HG03159 (cell line): ENCODE measurements around the gene DIPK1B.
"Not testable (repeated sequence)": the region's sequence is repeated elsewhere in the genome, so short reads cannot be mapped to it uniquely, and the experiment has no call there.

Source experiments
- ATAC-seq: cut with Tn5 transposase; IDR thresholded peaks from one replicate; pipeline ENCODE4 v1.9.1; 2021; ENCODE audit warnings: mild to moderate bottlenecking, moderate library complexity; ENCODE audit not compliant: unreplicated experiment

The DIPK1B gene

DNA sequence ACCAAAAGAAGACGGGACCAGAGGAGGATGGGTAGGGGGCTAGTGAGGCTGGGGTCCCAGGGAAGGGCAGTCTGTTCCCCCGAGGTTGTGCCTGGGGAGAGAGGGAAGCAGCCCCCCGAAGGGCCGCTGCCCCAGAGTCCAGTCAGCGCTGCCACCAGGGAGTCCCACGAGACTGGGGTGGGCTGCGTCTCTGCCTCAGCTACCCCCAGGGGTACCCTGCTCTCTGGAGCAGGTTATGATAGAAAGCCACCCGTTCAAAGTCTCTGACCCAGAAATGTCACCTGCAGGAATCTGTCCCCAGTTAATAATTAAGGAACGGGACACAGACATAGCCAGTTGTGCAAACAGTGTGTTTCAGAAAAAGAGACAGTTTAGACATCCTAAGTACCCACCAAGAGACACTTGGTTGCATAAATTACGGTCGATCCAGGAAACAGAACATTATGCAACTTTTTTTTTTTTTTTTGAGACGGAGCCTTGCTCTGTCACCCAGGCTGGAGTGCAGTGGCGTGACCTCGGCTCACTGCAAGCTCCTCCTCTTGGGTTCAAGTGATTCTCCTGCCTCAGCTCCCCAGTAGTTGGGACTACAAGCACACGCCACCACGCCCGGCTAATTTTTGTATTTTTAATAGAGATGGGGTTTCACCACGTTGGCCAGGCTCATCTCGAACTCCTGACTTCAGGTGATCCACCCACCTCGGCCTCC is 14.4 kb upstream of the DIPK1B start:
- ATAC-seq, result no peak

DNA sequence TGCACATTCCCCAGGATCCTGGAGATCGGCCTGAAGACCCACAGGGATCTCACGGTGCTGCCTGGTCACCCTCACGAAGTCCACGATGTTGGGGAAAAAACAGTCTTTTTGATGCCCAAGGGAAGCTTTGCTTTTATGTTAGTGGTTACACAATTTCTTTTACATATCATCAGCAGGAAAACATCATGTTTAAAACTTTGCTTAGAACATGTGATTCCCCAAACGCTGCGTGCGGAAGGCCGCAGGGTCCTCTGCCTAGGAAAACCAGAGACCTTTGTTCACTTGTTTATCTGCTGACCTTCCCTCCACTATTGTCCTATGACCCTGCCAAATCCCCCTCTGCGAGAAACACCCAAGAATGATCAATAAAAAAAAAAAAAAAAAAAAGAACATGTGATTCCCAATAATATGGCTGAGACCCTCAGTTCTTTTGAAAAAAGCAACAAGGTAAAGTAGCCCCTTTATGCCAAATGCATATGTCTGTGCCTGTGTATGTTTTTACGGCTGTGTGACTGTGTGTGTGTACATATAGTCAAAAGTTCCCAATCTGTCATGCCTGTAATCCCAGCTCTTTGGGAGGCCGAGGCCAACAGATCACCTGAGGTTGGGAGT is 13.6 kb upstream of the DIPK1B start:
- no peak for ATAC-seq

DNA sequence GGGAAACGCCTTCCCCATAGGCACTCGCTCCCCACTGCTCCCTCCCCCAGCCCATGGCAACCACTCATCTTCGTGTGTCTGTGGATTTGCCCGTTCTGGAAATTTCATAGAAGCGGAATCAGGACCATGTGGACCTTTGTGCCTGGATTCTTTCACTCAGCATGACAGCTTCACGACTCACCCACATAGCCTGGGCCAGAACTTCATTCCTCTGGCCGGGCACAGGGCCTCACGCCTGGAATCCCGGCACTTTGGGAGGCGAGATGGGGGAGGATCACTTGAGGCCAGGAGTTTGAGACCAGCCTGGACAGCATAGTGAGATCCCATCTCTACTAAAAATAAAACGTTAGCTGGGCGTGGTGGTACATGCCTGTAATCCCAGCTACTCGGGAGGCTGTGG is 12.1 kb upstream of the DIPK1B start:
- ATAC-seq, result no peak

DNA sequence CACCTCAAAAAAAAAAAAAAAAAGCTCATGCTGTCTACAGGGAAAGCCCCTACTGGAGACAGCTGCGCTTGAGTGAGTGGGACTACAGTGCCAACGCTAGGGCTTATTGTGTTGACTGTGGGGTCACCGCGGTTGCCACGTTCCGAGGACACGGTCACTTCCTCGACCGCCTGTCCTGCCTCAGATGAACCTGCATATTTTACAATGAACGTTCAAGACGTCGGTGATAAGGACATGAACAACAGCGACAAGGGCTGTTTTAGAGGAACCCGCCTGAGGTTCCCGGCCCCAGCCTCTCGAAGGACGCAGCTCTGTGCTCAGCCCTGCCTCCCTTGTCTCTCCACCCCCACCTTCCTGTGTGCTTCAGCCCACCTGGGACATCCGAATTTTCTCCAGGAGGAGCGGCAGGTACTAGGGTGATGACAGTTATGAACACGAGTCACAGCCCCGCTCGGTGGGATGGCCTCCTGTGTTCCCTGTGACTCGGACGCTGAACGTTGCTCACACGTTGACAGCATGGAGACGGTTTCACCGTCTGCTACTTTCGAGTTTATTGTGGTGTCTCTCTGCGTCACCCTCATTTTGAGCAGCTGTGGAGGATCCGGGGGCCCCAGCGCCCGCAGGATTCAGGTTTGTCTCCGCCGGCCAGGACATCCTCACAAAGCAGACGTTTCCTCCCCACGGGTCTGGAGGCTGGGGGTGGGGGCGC is 11.3 kb upstream of the DIPK1B start:
- peak; percentile 73 for ATAC-seq

DNA sequence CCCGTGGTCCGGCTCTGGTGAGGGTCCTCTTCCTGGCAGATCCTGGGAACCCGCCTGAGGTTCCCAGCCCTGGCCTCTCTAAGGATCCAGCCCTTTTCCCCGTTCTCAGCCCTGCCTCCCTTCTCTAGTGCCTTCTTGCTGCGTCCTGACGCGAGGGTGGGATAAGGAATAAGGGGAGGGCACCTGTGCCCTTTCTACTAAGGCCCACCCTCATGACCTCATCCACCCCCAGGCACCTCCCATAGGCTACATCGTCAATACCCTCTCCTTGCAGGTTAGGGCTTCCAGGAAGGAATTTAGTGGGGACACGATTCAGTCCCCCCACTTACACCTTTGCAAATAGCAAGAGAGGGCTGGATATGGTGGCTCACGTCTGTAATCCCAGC is 10.7 kb upstream of the DIPK1B start:
- ATAC-seq, result peak; percentile 15

DNA sequence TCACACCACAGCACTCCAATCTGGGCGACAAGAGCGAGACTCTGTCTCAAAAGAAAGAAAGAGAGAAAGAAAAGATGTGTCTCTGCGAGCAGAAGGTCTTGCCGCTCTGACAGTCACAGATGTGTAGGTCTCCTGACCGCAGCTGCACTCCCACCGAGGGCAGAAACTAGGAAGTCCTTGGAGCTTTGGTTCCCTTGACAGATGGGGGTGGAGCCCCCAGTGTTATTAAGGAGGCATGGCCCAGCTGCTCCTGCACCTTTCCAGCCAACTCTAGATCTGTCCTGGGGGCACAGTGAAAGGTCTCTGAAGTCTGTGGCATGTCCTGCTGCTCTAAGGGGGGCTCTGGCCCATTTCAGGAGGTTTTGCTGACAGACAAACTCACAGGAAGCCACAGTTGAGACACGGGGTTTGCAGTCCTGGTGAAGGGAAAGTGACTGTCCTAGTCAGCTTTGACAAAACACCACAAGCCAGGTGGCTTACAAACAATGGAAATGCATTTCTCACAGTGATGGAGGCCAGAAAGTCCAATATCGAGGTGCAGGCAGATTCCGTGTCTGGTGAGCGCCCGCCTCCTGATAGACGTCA is 9.0 kb upstream of the DIPK1B start:
- no peak for ATAC-seq

DNA sequence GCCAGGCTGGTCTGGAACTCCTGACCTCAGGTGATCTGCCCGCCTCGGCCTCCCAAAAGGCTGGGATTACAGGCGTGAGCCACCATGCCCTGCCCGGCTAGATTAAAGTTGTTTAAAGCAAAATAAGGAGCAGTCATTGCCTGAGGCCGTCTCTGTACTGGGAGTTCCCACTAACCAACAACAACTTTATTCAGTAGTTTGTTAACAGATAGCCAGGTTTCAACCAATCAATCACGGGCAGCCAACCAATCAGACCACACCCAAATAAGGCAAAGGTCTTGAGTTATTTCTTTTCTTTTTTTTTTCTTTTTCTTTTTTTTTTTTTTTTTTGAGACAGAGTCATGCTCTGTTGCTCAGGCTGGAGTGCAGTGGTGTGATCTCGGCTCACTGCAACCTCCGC is 7.6 kb upstream of the DIPK1B start:
- not testable (repeated sequence) for ATAC-seq

DNA sequence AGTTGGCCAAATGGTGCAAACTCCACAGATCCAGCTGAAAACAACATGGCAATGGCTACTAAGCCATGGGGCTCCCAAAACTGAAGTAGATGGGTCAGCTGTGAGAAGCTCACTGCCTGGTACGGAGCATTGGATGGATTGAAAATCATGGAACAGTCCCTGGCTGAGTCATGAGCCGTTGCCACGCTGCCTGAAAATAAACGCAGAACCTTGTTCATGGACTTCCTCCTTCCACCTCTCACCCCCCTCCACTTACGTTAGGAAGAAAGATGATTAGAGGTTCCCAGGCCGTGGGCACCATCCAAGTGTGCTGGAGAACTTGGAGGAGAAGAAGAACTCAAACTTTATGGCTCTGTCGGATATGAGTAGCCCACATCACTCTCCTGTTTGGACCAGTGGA is 6.8 kb upstream of the DIPK1B start:
- ATAC-seq, result no peak

DNA sequence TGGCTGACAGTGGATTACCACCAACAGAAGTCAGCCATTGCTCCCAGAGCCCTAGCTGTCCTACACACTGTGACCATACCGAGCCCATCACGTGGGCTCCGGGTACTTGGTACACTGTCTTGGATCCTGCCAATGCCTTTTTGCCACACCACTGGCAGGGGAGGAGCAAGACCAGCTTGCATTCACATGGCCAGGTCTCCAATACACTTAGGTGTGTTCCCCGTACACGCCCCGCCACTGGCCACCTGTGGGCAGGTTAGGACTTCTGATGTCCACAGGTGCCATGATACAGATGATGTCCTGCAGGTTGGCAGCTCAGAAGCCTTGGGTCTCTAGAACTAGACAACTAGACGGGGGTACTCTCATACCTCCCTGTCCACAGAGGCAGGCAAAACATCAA is 5.4 kb upstream of the DIPK1B start:
- no peak for ATAC-seq

DNA sequence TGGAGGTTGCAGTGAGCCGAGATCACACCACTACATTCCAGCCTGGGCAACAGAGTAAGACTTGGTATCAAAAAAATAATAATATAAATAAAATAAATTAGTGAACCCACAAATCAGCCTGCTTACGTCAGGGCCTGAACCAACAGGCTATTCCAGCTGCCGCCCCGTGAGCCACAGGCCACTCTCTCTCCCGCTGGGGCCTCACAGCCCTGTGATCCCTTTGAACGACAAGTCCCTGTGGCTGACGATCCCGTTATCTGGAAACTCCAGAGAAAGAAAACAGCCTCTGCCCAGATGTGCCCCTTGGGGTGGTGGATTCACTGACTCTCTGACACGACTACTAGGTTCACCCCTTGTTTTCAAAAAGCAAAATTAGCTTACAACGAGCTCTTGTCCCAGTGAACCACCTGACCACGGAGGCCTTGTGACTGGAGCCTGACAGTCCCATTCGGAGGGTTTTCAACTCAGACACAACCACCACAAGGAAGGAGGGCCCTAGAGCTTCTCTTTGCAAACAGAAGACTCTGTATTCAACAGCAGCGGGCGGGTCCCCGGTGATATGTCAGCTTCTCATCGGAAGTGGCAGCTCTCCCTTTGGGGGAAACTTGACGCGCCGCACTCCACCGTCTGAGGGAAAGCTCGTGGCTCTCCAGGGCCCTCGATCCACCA is 4.4 kb upstream of the DIPK1B start:
- no peak for ATAC-seq

DNA sequence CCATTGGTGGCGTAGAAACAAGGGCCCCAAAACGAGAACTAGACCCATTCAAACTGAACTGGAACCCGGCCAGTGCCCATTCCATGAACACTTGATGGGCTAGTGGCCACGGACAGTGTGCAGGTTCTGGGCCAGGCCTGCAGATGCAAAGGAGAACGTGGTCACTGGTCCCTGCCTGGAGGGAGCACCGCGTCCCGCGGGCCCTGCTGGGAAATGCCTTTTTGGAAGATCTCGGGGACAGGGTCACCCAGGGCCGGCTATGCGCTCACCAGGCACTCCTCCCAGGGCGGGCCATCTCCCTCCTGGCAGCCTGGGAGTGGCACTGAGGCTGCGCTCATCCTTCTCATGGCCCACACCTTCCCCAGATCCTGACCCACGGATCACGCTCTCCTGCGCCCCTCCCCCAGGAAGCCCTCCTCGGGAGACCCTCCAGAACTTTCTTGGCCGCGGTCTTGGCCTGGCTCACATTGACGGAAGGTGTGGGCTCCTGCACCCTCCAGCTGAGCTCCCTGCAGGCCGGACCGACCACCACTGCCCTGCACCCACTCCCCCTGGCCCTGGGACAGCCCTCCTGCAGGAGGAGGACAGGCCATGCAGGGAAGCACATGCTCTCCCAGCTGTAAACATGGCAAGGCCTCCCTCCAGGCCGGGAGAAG is 2.8 kb upstream of the DIPK1B start:
- ATAC-seq, result no peak

DNA sequence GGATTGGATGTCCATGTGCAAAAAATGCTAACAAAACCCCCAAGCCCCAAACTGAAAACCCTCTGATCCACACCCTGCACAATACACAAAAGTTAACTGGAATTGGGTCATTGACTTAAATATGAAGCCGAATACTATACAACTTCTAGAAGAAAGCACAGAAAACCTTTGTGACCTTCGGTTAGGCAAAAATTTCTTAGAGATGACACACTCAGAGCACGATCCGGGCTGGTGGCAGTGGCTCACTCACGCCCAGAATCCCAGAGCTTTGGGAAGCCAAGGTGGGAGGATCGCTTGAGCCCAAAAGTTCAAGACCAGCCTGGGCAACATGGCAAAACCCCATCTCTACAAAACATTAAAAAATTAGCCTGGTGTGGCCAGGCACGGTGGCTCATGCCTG is 1.8 kb upstream of the DIPK1B start:
- ATAC-seq, result no peak

DNA sequence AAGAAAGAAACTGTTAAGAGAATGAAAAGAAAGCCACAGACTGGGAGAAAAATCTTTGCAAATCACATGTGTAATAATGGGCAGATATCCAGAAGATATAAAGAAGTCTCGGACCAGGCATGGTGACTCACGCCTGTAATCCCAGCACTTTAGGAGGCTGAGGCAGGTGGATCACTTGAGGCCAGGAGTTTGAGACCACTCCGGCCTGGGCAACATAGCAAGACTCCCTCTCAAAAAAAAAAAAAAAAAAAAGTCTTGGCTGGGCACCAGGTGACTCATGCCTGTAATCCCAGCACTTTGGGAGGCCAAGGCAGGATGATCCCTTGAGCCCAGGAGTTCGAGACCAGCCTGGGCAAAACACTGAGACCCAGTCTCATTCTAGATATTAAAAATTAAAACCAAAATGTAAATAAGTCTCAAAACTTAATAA is 1.1 kb upstream of the DIPK1B start:
- ATAC-seq, result not testable (repeated sequence)

DNA sequence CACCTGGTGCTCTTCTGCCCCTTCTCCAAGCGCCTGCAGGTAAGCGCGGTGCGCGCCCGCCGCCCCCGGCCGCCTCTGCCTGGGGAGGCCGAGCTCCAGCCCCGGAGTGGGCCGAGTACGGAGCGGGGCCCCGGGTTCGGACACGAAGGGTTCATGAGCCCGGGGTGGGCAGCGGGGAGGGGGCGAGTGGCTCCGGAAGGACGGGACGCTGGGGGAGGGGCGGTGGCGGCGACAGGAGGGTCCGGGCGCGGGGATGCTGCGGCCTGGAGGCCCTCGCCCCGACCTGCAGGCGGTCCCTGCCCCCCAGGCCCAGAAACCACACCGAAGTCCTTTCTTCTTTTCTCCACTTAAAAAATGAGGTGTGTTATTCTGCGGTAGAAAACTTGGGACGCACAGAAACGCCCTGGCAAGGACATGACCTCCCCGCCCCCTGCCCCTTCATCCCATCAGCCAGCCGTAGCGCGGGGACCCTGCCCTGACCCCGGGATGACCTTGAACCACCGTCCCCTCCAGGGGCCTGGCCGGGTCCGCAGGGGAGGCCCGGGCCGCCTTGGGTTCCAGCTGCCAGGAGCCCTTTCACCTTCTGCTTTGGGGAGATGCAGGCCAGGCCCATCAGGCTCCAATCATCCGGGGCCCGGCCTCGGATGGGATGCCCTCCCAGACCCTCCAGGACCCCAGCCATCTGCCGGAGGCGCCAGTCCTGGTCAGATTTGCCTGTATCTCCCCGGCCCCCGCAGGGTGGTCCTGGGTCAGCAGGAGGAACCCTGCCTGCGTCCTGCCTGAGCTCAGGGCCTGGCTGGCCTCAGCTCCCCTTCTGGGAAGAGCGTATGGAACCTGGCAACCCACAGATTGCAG is 545 bp downstream of the DIPK1B start:
- ATAC-seq, result no peak

DNA sequence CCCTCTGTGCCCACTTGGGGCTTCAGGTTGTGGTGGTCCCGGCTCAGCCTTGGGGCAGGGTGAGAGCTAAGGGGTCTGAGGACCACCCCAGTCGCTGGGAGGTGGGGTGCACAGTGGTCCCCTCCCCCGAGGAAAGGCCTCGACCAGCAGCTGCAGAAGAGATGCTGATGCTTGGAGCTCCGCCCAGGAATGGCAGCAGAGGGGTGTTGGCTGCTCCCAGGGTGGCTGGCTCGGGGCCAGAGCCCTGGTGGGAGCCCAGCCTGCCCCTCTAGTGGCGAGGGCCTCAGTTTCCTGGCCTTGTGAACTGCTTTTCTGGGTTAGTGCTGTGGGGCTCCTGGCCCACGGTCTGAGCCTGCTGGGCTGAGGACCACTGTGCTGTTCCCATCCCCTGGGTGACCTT is 1.2 kb downstream of the DIPK1B start:
- ATAC-seq, result no peak

DNA sequence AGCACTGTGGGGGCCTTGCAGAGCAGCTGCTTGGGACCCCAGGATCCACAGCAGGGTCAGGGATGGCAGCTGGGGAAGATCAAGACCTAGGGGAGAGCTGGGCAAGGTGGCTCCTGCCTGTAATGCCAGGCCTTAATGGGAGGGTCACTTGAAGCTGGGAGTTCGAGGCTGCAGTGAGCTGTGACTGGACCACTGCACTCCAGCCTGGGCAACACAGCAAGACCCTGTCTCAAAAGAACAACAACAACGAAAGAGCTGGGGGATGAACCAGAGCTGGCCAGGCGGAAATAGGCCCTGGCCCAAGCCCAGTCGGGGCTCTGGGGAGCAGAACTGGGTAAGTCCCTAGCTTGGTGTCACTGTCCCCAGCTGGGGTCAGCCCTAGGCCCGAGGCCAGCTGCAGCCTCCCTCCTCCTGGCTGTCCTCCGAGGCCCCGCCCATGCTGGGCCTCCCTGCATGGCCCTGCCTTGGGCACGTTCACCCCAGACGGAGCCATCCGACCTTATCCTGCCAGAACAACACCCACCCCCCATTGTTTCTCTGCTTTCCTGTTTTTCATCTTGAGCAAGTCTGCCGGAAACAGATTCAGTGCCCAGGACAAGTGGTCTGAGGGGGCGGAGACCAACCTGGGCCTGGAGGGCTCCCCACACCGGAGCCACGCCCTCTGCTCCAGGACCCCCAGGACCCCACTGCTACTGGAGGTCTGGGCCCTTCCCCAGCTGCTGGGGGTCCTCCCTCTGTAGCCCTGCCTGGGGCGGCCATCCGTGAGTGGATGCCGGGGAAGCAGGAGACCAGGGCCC is 1.9 kb downstream of the DIPK1B start:
- ATAC-seq, result no peak

DNA sequence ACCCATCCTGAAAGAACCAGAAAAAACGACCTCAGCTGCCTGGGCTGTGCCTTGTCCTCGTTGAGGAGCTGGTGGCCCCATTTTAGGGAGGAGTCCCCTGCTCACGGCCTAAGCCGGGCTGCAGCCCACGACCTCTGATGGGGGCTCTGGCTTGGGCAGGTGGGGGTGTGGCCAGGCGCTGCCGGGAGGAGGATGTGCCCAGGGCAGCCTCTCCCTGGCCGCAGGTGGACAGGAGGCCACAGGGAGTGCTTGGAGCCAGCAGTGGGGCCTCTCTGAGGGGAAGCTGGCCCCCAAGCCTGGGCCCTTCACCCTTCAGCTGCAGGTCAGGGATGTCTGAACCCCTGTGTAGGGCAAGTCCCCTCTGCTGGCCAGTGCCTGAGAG is 2.5 kb downstream of the DIPK1B start:
- no peak for ATAC-seq

DNA sequence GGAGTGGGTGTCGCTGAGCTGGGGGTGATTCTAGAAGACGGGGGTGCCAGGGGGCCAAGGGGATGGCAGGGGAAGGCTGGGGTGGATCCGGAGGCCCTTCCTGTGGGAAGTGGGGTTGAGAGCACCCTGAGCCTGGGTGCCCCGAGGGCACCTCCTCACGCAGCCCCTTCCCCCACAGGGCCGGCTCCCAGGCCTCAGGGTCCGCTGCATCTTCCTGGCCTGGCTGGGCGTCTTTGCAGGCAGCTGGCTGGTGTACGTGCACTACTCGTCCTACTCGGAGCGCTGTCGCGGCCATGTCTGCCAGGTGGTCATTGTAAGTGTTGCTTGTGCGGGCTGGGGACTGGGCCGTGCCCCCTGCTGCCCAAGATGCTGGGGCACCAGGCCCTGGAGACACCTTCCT is 5.0 kb downstream of the DIPK1B start:
- ATAC-seq, result no peak
